ENCODE measurements around the gene KIF3A.

KIF3A gene

GRCh38 chr5:132687995-132688394, 49.4 kb downstream of the KIF3A start:
- Histone ChIP-seq H3K9me3 (replicated peaks; ENCODE audit: insufficient read depth, low read length) (no peaks in the 10 kb centered on the region), H3F3A (ENCODE audit: insufficient read depth, low read length) (no peaks in the 10 kb centered on the region), H3K4me1 (ENCODE audit: low read length) (peaks cover 10% of the 10 kb centered on the region; the same call in 1 of the 2 replicates), H2AFZ (ENCODE audit: low read length) (no peak overlapping the region), H3K9ac (ENCODE audit: low read length) (no peak overlapping the region), H3K36me3 (replicated peaks; ENCODE audit: insufficient read depth, low read length) (no peaks in the 10 kb centered on the region), H3K4me2 (ENCODE audit: low read depth, low read length) (no peak overlapping the region), H3K27me3 (replicated peaks; ENCODE audit: insufficient read depth, low read length) (no peaks in the 10 kb centered on the region), H3K4me3 (ENCODE audit: low read length) (no peak overlapping the region), H3K79me2 (ENCODE audit: low read length) (no peaks in the 10 kb centered on the region), H3K9me2 (replicated peaks; ENCODE audit: insufficient read depth, low read length) (no peaks in the 10 kb centered on the region), H3K27ac (ENCODE audit: low read length) (no peak overlapping the region), H4K20me1 (ENCODE audit: insufficient read depth, low read length) (no peaks in the 10 kb centered on the region)
- no peak for DNase-seq
- TF ChIP-seq EZH2phosphoT487 (IDR thresholded peaks at IDR 0.05; ENCODE audit: low read length) (no peak), CTCF (IDR thresholded peaks at IDR 0.05; ENCODE audit: low read length) (no peak), EZH2 (optimal IDR thresholded peaks at IDR 0.05; ENCODE audit: low read depth, low read length) (no peak)

GRCh38 chr5:132686193-132686592, 51.2 kb downstream of the KIF3A start:
- Histone ChIP-seq H3K79me2 (ENCODE audit: low read length) (no peaks in the 10 kb centered on the region), H3K4me2 (ENCODE audit: low read depth, low read length) (no peak overlapping the region), H3K27ac (ENCODE audit: low read length) (no peak overlapping the region), H3F3A (ENCODE audit: insufficient read depth, low read length) (no peaks in the 10 kb centered on the region), H3K36me3 (replicated peaks; ENCODE audit: insufficient read depth, low read length) (no peaks in the 10 kb centered on the region), H3K9me2 (replicated peaks; ENCODE audit: insufficient read depth, low read length) (no peaks in the 10 kb centered on the region), H3K9ac (ENCODE audit: low read length) (no peak overlapping the region), H3K4me1 (ENCODE audit: low read length) (0 out of 2 replicates have a peak, but pooled peaks cover 5% of the 10 kb centered on the region), H4K20me1 (ENCODE audit: insufficient read depth, low read length) (no peaks in the 10 kb centered on the region), H3K9me3 (replicated peaks; ENCODE audit: insufficient read depth, low read length) (no peaks in the 10 kb centered on the region), H2AFZ (ENCODE audit: low read length) (no peak overlapping the region), H3K4me3 (ENCODE audit: low read length) (no peak overlapping the region), H3K27me3 (replicated peaks; ENCODE audit: insufficient read depth, low read length) (no peaks in the 10 kb centered on the region)
- no peak for DNase-seq
- no peak for TF ChIP-seq EZH2 (optimal IDR thresholded peaks at IDR 0.05; ENCODE audit: low read depth, low read length)
- no peak for TF ChIP-seq EZH2phosphoT487 (IDR thresholded peaks at IDR 0.05; ENCODE audit: low read length)
- TF ChIP-seq CTCF (IDR thresholded peaks at IDR 0.05; ENCODE audit: low read length) = no peak

GRCh38 chr5:132684922-132685720, 52.2 kb downstream of the KIF3A start:
- Histone ChIP-seq H3K9me2 (replicated peaks; ENCODE audit: insufficient read depth, low read length) (no peaks in the 10 kb centered on the region), H4K20me1 (ENCODE audit: insufficient read depth, low read length) (no peaks in the 10 kb centered on the region), H3K4me1 (ENCODE audit: low read length) (0 out of 2 replicates have a peak, but pooled peaks cover 5% of the 10 kb centered on the region), H3K4me3 (ENCODE audit: low read length) (no peak overlapping the region), H3K27me3 (replicated peaks; ENCODE audit: insufficient read depth, low read length) (no peaks in the 10 kb centered on the region), H3K36me3 (replicated peaks; ENCODE audit: insufficient read depth, low read length) (no peaks in the 10 kb centered on the region), H3F3A (ENCODE audit: insufficient read depth, low read length) (no peaks in the 10 kb centered on the region), H3K27ac (ENCODE audit: low read length) (no peak overlapping the region), H3K9ac (ENCODE audit: low read length) (no peak overlapping the region), H3K9me3 (replicated peaks; ENCODE audit: insufficient read depth, low read length) (no peaks in the 10 kb centered on the region), H2AFZ (ENCODE audit: low read length) (no peak overlapping the region), H3K4me2 (ENCODE audit: low read depth, low read length) (no peak overlapping the region), H3K79me2 (ENCODE audit: low read length) (no peaks in the 10 kb centered on the region)
- no peak for DNase-seq
- TF ChIP-seq EZH2 (optimal IDR thresholded peaks at IDR 0.05; ENCODE audit: low read depth, low read length) = no peak
- TF ChIP-seq EZH2phosphoT487 (IDR thresholded peaks at IDR 0.05; ENCODE audit: low read length) = no peak
- TF ChIP-seq CTCF (IDR thresholded peaks at IDR 0.05; ENCODE audit: low read length) = no peak

All from MM.1S (cell line).